GM19468 (cell line): ENCODE data around the gene PRPF6.
"Not testable (repeated sequence)": the region's sequence is repeated elsewhere in the genome, so short reads cannot be mapped to it uniquely, and the experiment has no call there.

Experiments
- ATAC-seq: cut with Tn5 transposase; IDR thresholded peaks from one replicate; pipeline ENCODE4 v1.9.1; 2021; ENCODE audit warnings: mild to moderate bottlenecking, moderate library complexity, moderate number of reproducible peaks; ENCODE audit not compliant: unreplicated experiment; ENCODE audit errors: extremely low read depth

Gene PRPF6

DNA sequence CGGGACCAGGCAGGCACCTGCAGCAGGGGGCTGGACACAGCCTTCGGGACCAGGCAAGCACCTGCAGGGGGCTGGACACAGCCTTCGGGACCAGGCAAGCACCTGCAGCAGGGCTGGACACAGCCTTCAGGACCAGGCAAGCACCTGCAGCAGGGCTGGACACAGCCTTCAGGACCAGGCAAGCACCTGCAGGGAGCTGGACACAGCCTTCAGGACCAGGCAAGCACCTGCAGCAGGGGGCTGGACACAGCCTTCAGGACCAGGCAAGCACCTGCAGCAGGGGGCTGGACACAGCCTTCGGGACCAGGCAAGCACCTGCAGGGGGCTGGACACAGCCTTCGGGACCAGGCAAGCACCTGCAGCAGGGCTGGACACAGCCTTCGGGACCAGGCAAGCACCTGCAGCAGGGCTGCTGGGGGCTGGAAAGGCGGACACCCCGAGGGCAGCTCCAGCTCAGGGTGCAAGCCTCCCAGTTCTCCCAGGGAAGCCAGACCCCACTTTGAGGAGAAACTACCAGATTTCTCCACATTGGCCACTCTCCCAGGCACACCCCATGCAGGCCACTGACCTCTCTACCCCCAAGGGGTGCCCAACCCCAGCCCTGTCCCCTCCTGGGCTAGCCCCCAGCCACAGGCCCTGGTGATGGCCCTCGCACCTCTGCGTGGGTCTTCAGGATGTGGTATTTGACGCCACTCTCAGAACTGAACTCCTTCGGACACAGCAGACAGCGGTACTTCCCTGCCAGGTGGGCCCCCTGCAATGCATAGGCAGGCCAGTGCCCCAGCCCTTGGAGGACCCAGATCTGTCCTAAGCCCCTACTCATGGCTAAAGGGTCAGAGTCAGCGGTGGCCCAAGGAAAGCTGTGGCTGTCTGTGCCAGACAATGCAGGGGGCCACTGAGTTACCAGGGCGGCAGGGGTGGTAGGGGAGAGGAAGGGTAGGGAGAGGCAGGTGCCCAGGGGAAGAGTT is 20.0 kb upstream of the PRPF6 start:
- ATAC-seq = not testable (repeated sequence)

GRCh38 chr20:63961664-63962425 is 19.1 kb upstream of the PRPF6 start:
- no peak for ATAC-seq

DNA sequence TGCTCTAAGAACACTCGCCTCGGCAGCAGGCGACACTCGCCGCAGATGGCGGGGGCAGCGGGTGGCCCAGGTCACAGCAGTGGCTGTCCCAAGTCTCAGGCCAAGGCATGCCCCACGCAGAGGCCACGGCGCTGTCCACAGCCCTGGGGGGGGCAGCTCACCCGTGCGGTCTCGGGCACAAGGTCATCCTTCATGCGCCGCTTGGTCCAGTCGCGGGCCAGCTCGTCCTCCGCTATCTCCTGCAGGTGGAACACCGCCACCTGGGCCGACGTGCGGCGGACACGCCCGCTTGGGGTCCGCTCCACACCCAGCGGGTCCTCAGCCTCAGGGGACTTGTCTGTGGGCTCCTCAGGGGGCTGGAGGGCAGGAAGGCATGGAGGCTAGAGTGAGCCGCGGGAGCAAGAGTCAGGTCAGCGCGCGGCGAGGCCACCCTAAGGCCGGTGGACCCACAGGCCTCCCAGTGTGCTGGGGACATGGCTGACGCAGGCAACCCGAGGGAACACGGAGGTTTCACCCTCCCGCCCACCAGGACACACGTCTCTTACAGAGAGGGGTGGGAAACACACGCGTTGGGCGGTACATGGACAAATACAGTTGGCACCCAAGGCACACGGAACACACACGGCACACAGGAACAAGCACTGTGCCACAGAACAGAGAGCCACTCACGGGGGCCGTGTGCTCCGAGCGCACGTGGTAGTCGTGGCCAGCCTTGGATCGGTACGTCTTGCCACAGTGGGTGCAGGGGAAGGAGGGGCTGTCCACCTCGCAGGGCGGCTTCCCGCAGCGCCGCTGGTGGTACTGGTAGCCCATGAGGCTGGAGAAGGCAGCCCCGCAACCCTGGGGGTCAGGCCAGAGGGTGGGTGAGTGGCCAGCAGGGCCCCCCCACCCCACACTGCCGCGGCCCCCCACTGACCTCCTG is 18.2 kb upstream of the PRPF6 start:
- ATAC-seq = no peak

- ATAC-seq = no peak
Measured at GRCh38 chr20:63963348-63963741, 17.6 kb upstream of the PRPF6 start.

- no peak for ATAC-seq
Measured at GRCh38 chr20:63963784-63964301, 17.1 kb upstream of the PRPF6 start.

DNA sequence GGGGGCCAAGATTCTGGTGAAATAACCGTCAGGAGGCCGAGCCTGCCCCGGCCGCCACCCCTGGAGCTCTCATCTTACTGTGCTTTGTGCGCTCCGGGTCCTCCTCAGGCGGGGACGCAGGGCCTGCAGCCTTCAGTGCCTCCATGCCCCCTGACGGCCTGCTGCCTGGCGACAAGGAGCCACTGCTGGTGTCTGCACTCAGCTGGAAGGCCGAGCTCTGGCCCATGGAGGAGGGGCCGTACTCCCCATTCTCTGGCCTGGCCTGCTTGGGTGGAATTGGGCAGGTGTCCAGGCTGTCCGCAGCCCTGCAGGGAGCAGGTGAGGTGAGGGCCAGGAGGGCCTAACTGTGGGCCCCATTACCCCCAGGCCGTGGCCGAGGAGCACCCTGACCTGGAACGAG is 16.5 kb upstream of the PRPF6 start:
- ATAC-seq = no peak

GRCh38 chr20:63966172-63966943 is 14.6 kb upstream of the PRPF6 start:
- no peak for ATAC-seq

DNA sequence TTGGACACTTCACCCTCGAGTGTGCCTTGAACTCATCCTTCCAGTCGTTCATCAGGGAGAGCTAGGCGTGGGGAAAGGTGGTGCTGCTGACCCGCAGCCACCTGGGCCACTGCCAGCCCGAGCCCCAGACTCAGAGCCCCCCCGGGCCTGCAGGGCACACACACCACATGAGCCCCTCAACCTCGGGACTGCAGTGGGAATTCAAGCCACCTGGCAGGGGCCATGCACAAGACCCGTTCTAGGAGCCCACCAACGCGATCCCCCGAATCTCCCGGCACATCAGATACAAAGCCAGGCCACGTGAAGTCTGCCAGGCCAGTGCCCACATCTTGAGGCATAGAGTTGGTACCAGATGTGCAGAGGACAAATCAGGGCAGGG is 14.0 kb upstream of the PRPF6 start:
- no peak for ATAC-seq

GRCh38 chr20:63967330-63968135 is 13.4 kb upstream of the PRPF6 start:
- no peak for ATAC-seq

DNA sequence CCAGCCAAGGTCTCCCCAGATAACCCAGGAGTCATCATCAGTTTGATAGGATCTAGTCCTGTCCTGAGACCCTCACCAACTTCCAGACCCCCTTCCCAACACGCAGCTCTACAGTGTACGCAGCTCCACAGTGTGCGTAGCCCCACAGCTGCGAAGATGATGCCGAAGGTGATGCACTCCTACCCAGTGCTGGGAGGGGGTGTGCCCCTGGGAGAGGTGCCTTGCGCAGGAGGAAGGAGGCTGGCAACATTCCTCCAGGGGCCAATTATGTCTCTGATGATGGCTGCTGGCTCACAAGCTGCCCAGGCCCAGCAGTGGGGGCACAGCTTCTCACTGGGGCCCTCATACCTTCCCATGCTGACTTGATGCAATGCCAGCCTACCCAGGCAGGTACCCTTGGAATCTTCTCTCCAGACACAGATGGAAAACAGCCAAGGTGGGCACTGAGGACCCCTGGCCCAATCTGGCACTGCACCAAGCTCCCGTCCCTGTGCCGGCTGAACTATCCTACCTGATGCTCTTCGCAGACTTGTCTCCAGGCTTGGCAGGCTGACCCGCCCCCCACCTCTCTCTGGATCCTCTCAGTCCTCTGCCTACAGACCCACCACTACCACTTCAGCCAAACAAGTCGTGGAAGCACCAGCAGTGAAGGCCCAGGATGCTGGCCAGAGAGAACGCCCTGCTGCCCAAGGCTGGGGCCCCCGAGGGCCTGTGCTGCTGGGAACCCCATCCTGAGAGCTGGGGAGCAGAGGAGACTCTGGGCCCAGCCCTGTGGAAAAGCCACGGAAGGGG is 12.6 kb upstream of the PRPF6 start:
- no peak for ATAC-seq

- ATAC-seq = no peak
Measured at GRCh38 chr20:63968928-63969760, 11.8 kb upstream of the PRPF6 start.

DNA sequence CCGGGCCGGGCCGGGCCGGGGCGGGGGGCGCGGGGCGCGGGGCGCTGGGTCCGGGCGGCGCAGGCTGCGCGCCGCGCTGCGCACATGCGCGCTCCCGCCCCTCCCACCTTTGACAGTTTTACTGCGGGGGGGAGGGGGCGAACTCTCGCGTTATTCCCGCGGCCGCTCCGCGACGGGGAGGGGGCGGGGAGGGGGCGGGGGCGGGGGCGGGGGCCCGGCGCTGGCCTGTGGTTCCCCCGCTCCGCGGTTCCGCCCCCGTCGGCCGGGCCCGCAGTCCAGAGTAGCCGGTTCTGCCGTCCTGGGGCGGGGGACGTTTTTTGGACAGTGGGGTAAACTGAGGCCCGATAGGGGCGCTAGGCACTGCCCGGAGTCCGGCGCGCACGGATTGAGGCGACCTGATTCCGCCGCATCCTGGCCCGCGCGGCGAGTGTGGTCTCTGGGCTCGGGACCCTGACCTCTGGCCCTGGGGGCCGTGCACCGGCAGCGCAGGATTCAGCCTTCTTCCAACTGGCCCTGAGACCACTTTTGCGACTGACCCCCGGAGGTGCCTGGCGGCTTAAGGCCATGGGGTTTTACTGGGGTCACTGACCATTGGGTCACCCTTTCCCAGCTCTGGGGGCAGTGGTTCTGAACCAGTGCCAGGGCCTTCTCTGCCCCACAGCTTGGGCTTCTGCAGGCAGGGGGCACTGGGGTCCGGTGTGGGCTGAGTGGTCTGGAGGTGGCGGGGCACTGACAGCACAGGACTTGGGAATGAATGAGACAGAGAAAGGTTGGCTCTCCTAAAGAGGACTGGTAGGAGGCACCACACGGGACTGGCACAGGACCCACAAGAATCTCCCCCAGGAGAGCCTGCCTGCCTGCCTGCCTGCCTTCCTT is 10.9 kb upstream of the PRPF6 start, which contains the start of gene ZNF512B:
ZNF512B (minus strand) TSS at position 93 of the 876 bp plus-strand sequence. CDS start 1,980 bp downstream, outside the sequence.
- no peak for ATAC-seq

DNA sequence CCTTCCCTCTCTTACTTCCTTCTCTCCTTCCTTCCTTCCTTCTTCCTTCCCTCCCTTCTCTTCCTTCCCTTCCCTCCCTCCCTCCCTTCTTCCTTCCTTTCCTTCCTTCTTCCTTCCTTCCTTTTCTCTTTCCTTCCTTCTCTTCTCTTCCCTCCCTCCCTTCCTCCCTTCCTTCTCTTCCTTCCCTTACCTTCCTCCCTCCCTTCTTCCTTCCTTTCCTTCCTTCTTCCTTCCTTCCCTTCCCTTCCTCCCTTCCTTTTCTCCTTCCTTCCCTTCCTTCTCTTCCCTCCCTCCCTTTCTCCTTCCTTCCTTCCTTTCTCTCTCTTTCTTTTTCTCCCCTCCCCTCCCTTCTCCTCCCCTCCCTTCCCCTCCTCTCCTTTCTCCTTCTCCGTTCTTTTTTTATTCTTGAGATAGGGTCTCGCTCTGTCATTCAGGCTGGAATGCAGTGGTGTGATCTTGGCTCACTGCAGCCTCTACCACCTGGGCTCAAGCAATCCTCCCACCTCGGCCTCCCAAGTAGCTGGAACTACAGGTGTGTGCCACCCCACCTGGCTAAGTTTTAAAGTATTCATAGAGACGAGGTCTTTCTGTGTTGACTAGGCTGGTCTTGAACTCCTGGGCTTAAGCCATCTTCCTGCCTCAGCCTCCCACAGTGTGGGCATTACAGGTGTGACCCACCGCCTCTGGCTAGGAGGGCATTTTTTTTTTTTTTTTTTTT is 10.1 kb upstream of the PRPF6 start:
- ATAC-seq = no peak

DNA sequence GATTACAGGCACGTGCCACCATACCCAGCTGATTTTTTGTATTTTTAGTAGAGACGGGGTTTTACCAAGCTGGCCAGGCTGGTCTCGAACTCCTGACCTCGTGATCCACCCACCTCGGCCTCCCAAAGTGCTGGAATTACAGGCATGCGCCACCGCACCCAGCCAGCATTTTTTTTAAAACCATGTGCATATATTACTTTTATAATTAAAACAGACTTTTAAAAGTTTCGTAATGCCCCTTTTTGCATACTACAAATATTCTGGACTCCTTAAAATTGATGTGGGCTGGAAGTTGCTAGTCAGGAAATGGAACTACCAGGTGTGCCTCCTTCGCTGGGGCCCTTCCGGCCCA is 9.0 kb upstream of the PRPF6 start:
- ATAC-seq = not testable (repeated sequence)
